Measurements from ENCODE around the gene GRM2.

Gene GRM2

DNA sequence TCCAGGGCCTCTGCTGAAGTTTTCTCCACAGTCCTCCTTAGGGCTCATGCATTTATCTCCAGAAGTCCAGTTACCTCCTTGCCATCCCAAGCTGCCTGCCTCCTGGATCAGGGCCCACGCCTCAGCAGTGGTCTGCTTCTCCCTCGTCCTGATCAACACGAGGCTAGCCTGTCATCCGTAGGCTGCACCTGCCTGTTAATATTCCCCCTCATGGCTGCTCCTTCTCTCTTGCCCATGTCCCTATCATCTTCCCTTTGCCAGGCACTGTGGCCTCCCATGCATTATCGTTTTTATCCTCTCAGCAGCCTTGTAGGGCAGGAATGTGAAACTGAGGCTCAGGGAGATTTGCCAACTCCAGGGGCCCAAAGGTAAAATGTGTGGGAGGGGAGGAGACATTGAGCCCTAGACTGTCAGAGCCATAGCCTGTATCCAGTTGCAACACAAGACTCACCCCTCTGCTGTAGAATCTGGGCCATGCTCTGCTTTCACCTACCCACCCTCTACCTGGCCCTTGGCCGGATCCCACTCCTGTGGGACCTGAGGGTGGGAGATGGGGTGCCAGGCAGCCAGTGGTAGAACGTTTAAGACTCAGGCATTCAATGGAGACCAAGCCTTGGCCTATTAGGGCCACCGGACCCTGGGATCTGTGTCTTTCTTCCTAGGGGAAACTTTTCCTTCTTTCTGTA lies 4.6 kb downstream of the GRM2 start:
- Histone ChIP-seq H3K9me3 (no peaks in the 10 kb centered on the region), H3K4me1 (ENCODE audit: control insufficient read depth in 1 of 2, insufficient read depth in 1 of 2, low read depth in 1 of 2, low read length in 1 of 2) (no peaks in the 10 kb centered on the region), H3K4me3 (ENCODE audit: low read depth in 1 of 2, low read length in 1 of 2) (no peak overlapping the region), H3K36me3 (no peaks in the 10 kb centered on the region), H3K27me3 (peaks cover 21% of the 10 kb centered on the region), H3K27ac (no peak overlapping the region)
- no peak for TF ChIP-seq CTCF (IDR thresholded peaks at IDR 0.05)

- H3K4me1 ChIP-seq (ENCODE audit: control insufficient read depth in 1 of 2, insufficient read depth in 1 of 2, low read depth in 1 of 2, low read length in 1 of 2): no peaks in the 10 kb centered on the region
- H3K4me3 ChIP-seq (ENCODE audit: low read depth in 1 of 2, low read length in 1 of 2): no peak overlapping the region
- H3K27ac ChIP-seq: no peak overlapping the region
- H3K36me3 ChIP-seq: no peaks in the 10 kb centered on the region
- TF ChIP-seq CTCF (IDR thresholded peaks at IDR 0.05): no peak
- no peaks in the 10 kb centered on the region for H3K9me3 ChIP-seq
- peaks cover 16% of the 10 kb centered on the region for H3K27me3 ChIP-seq
These were observed 5.2 kb downstream of the GRM2 start for GRCh38 chr3:51712038-51712420.

DNA sequence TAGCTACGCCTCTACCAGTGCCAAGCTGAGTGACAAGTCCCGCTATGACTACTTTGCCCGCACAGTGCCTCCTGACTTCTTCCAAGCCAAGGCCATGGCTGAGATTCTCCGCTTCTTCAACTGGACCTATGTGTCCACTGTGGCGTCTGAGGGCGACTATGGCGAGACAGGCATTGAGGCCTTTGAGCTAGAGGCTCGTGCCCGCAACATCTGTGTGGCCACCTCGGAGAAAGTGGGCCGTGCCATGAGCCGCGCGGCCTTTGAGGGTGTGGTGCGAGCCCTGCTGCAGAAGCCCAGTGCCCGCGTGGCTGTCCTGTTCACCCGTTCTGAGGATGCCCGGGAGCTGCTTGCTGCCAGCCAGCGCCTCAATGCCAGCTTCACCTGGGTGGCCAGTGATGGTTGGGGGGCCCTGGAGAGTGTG lies 5.7 kb downstream of the GRM2 start:
- peaks cover 11% of the 10 kb centered on the region for H3K27me3 ChIP-seq
- H3K27ac ChIP-seq: no peak overlapping the region
- TF ChIP-seq CTCF (IDR thresholded peaks at IDR 0.05): no peak
- H3K9me3 ChIP-seq: no peaks in the 10 kb centered on the region
- H3K36me3 ChIP-seq: no peaks in the 10 kb centered on the region
- H3K4me1 ChIP-seq (ENCODE audit: control insufficient read depth in 1 of 2, insufficient read depth in 1 of 2, low read depth in 1 of 2, low read length in 1 of 2): no peaks in the 10 kb centered on the region
- no peak overlapping the region for H3K4me3 ChIP-seq (ENCODE audit: low read depth in 1 of 2, low read length in 1 of 2)

- H3K36me3 ChIP-seq: no peaks in the 10 kb centered on the region
- H3K27me3 ChIP-seq: peaks cover 7% of the 10 kb centered on the region
- no peak overlapping the region for H3K27ac ChIP-seq
- H3K4me3 ChIP-seq (ENCODE audit: low read depth in 1 of 2, low read length in 1 of 2): no peak overlapping the region
- no peaks in the 10 kb centered on the region for H3K4me1 ChIP-seq (ENCODE audit: control insufficient read depth in 1 of 2, insufficient read depth in 1 of 2, low read depth in 1 of 2, low read length in 1 of 2)
- TF ChIP-seq CTCF (IDR thresholded peaks at IDR 0.05): no peak
- H3K9me3 ChIP-seq: no peaks in the 10 kb centered on the region
These were observed 6.1 kb downstream of the GRM2 start for GRCh38 chr3:51712963-51713362.

DNA sequence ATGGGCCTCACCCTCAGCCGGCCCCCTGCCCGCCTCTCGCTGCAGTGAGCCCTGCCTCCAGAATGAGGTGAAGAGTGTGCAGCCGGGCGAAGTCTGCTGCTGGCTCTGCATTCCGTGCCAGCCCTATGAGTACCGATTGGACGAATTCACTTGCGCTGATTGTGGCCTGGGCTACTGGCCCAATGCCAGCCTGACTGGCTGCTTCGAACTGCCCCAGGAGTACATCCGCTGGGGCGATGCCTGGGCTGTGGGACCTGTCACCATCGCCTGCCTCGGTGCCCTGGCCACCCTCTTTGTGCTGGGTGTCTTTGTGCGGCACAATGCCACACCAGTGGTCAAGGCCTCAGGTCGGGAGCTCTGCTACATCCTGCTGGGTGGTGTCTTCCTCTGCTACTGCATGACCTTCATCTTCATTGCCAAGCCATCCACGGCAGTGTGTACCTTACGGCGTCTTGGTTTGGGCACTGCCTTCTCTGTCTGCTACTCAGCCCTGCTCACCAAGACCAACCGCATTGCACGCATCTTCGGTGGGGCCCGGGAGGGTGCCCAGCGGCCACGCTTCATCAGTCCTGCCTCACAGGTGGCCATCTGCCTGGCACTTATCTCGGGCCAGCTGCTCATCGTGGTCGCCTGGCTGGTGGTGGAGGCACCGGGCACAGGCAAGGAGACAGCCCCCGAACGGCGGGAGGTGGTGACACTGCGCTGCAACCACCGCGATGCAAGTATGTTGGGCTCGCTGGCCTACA lies 8.5 kb downstream of the GRM2 start:
- H3K27ac ChIP-seq: no peak overlapping the region
- H3K4me3 ChIP-seq (ENCODE audit: low read depth in 1 of 2, low read length in 1 of 2): no peak overlapping the region
- no peaks in the 10 kb centered on the region for H3K4me1 ChIP-seq (ENCODE audit: control insufficient read depth in 1 of 2, insufficient read depth in 1 of 2, low read depth in 1 of 2, low read length in 1 of 2)
- no peaks in the 10 kb centered on the region for H3K27me3 ChIP-seq
- no peaks in the 10 kb centered on the region for H3K9me3 ChIP-seq
- no peak for TF ChIP-seq CTCF (IDR thresholded peaks at IDR 0.05)
- H3K36me3 ChIP-seq: no peaks in the 10 kb centered on the region

Measured in neutrophil (primary cell).